Measurements from ENCODE around the gene HDAC2.

HDAC2 gene

DNA sequence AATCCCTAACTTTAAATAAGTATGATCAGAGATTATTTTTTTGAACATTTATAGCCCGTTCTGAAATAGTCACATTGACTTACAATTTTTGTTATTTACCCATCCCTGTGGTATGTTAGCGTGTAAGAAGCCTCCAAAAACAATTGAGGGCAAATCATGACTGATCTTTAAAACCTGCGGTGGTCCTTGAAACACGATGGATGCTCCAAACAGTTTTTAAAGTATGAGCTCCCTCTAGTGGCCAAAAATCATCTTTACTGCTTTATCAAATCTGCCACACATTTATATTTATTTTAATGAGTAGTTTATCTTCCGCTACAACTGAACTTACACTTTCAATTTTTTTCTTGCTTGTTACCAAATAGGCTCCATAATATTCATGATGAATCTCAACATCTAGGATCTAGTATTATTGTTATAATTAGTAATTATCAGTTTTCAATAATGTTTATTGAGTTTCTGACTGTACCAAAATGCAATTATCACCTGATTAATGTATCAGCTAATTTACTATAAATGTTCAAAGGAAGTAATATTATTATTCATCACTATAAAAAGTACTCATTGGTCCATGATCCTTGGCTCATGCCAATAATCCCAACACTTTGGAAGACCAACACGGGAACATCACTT lies 61.6 kb downstream of the HDAC2 start:
- peak; percentile 51 for DNase-seq (ENCODE audit: low spot score)

DNA sequence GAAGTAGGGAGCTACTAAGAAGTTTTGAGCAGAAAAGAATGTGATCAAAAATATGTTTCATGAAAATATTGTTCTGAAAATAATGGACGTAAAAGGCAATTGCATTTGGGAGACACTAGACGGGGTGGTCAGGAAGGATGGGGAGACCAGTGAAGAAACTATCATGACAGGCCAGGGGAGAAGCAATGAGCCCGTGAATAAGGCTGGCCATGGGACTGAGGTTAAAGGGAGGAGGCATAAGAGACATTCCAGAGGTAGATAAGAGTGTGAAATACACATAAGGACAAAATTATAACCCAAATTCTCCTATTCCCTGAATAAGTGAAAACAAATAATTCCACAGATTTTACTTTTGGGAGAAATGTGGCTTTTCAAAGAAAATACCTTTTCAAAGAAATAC lies 62.1 kb downstream of the HDAC2 start:
- DNase-seq (ENCODE audit: low spot score): no peak

DNA sequence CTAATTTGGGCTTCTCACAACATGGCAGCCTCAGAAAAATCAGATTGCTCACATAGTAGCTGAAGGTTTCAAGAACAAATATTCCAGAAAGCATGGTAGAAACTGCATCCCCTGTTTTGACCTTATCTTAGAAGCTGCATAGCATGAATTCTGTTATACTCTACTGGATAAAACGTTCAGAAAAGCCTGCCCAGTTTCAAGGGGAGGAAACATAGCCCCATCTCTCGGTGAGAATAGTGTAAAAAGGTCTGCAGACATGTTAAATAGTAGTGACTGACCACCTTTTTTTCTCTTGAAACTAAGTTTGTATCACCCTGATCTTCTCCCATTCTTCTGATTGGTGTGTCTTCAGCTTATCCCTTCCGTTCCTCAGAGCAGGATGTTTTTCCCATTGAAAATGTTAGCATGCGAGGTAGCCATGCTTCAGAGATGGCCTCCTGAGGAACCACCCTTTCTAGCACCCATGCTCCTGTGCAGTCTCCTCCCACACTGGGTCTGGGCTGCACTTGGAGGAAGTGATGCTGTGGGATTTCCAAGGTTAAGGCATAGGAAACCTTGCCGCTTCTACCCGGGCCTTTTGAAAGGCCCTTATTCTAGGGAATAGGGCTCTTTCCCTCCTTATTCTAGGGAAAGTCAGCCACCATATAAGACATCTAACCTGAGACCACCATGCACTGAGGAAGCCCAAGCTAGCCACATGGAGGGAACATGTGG lies 63.7 kb downstream of the HDAC2 start:
- DNase-seq (ENCODE audit: low spot score): no peak

DNA sequence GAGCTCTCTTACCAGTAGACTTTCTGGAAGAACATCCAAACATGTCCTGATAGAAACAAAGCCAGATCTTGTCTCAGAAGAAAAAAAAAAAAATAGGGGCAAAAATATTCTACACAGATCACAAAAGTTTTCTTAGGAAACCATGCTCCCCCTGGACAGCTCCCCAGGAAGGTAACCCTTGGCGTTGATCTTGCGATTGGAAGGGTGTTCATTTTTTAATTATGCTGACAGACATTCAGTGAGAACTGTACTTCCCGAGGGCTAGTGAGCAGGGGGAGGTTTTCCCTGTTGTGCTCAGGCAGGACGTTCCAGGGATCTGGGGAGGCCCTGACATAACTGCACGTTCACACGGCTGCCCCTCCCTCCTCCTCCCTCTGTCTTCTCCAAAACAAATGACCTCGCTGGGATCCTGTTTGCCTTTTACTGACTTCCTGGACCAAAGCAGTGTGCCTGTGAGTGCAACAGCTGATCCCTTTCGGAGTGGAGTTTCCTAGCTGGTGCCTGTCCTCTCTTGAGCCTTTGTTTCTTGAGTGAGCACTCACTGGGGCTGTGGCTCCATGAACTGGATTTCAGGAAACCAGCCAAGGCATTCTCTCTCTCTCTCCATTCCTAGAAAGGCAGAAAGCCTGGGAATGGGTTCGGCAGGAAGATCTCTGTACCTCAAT lies 67.2 kb downstream of the HDAC2 start:
- no peak for DNase-seq (ENCODE audit: low spot score)

DNA sequence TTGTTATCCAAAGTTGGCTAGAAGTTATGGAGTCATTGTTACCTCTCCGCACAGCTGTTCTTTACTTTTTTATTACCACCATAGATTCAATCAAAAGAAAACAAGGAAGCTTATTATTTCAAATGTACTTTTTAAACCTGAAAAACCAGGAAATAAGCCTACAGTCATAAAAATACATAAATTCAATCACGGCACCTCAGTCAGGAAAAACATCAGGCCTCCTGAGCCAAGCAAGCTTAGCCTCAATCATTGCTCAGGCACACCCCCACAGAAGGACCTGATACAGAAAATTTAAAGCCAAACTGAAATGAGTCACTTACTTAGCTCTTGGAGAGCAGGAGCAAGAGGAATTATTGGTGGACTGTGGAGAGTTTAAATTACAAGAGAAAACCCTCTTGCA lies 69.5 kb downstream of the HDAC2 start:
- DNase-seq (ENCODE audit: low spot score): no peak

DNA sequence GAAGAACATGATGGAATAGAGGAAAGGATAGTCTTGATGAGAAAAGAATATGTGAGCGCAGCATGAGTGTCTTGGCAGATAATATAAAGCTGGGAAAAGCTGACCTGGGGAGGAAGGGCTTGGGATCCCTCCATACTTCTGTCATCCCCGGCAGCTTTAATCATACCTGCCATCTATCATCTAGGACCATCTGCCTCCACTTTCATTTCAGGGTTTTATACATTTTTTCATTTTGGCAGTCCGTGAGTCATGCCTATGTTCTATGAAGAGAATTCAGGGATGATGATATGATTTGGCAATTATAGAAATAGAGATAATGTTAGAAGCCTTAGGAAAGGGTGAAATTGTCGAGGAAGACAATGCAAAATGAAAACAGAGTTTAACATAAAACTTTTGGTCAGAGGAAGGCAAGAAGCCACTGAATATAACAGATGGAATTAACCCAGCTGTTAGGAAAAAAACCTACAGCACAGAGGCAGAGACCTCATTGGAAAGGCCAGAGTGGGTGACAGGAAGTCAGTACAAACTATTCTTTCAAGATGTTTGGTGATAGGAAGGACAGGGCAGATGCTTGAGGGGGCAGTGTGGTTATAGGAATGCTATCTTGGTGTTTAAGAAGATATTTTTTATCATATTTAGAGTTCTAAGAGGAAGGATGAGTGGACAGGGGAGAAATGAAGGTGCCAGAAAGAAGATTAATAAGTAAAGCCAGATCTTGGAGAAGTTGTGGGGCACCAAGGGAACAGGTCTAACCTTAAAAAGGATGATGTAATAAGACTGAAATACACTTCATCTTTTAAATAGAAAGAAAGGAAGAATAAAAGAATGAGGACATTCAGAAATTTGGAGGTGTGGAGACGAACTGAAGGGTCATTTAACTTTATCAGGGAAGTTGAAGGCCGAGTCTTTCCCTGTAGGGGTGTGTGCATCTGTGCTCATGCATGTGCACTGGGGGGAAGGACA lies 76.0 kb downstream of the HDAC2 start:
- no peak for DNase-seq (ENCODE audit: low spot score)

DNA sequence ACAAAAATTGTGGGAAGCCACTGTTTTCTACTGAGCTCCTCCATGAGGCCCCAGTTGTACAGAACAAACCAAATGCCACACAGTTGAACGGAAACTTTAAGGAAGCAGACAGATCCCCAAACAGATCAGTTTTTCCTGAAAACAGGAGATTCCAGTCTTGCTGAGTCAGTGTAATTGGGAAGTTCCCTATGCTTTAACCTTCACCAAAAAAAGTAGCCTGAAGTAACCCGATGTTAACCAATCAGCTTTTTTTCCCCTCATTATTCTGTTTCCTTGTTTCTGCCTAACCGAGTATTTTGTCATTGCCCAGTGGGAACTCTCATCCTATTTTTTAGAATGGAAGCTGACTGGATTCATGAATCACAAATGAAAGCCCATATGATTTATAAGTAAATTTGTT lies 77.1 kb downstream of the HDAC2 start:
- DNase-seq (ENCODE audit: low spot score): no peak

DNA sequence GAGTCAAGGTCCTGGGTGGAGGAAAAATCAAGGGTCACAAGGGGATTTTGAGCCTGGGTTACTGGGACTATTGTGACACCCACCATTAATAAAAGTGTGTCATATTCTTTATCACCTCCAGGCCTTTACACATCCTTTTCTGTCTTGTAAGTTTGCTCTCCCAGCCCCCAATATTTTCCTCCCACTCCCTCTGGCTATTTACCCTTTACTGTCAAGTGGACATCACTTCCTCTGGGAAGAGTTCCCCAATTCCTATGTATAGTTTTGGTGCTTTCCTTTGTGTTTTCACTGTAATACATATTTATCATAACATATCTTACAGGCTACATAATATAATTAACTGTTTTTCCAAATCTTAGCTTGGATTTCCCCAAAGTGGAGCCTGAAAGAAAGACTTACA lies 77.5 kb downstream of the HDAC2 start:
- DNase-seq (ENCODE audit: low spot score): no peak

DNA sequence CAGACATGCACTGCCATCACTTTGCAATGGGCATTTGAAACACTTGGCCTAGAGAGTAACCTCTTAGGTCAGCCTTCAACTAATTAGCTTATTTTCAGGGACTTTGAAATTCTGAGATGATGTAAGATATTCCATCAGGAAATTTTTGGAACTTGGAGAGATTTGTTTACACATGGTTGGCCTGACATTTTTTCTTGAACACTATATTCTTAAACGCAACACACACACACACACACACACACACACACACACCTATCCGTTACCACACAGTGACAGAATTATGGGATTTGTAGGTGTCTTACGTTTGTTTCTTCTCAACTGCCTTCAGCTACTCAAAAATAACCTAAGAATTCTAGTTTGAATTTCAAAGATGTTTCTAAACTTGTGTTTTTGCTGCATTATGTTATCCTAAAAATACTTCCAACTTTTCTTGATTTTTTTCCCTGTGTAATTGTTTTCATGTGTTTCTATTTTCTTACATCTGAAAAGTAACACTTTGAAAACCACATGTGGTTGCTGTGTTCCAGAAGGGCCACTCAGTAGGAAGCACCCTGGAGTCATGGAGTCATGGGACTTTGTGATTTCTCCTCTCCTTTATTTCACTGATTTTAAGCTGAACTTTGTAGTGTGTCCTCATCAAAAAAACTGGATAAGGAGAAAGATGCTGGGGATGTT lies 81.9 kb downstream of the HDAC2 start:
- no peak for DNase-seq (ENCODE audit: low spot score)

DNA sequence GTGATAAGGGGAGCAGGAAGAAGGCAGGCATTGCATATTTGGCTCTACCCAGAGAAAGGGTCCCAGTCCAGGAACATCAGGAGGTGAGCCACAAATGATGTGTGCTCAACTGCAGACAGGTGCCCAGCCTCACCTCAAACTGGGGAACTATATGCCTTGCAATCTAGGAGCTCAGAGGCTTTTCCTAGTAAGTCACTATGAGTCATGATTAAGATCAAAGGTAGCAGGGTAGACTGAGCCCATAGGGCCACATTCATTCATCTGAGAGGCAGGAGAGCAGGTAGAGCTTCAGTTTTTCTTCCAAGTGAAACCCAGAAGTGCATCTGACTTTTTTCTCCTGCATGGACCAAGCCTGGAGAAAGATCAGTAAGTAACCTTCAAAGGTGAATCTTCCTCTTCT lies 82.5 kb downstream of the HDAC2 start:
- DNase-seq (ENCODE audit: low spot score): no peak

DNA sequence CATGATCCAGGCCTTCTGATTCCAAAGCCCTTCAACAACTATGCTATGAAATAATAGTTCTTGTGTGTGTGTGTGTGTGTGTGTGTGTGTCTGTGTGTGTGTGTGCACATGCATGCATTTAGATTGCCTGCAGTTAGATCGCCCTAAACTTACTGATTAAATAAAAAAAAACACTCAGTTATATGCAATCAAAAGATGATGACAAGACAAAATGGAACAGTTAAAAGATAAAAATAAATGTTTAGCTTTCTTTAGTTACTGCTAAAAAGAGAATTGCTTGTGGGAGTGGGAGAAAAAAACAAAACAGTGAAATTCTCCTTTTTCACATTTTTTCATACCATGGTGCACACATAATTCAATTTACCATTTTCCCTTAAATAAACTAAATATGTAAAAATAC lies 84.4 kb downstream of the HDAC2 start:
- no peak for DNase-seq (ENCODE audit: low spot score)

DNA sequence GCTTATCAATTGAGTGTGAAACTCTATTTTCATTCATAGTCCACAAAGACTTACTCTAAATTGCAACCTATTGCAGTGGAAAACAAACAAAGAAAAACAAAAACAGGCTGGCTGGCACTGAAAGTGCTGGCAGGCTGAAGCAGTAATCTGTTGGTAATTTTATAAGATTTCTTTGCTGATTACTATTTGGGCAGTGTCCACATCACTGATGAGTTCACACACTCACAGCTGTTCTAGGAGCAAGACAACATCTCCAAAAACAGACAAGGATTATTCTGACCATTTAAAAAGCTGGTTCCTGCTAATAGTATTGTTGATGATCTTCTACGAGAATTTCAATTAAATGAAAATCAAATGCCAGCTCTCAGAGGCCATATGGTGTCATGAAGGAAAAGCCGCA lies 86.9 kb downstream of the HDAC2 start:
- DNase-seq (ENCODE audit: low spot score): no peak

Data from Ammon's horn (tissue), 1 donor.